ENCODE results near the gene ANTXR2. TPM values are rescaled to one million over a fixed set of nuclear protein-coding genes. Genes with fewer than 3 reads are reported as not detected.

Gene ANTXR2
- total RNA-seq, 1 donor from 2014 or later: 61.7 TPM

DNA sequence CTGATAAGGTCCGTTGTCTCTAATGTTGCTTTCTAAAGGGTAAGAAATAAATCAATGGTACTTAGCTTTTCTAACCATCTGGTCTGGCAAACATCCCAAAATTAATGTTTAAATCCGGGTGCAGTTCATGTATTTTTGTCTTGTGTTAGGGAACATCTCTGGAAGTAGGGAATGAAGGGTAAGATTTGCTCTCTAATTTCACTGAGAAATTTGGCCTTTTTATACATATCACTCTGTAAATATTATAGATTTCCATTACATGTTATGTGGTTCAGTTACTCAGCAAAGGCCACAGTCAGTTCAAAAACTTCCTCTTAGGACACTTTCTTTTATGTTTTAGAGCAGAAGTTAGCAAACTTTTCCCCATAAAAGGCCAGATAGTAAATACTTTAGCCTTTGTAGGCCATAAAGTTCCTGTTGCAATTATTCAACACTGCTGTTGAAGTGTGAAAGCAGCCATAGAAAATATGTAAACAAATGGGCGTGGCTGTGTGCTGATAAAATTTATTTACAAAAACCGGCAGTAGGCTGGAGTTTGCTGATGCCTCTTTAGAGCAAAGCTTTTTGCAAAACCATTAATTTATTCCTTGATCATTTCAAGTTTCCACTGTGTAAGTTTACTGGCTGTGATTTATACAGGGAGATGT, 218.1 kb downstream of the ANTXR2 start:
- TF ChIP-seq, protein P1, sequence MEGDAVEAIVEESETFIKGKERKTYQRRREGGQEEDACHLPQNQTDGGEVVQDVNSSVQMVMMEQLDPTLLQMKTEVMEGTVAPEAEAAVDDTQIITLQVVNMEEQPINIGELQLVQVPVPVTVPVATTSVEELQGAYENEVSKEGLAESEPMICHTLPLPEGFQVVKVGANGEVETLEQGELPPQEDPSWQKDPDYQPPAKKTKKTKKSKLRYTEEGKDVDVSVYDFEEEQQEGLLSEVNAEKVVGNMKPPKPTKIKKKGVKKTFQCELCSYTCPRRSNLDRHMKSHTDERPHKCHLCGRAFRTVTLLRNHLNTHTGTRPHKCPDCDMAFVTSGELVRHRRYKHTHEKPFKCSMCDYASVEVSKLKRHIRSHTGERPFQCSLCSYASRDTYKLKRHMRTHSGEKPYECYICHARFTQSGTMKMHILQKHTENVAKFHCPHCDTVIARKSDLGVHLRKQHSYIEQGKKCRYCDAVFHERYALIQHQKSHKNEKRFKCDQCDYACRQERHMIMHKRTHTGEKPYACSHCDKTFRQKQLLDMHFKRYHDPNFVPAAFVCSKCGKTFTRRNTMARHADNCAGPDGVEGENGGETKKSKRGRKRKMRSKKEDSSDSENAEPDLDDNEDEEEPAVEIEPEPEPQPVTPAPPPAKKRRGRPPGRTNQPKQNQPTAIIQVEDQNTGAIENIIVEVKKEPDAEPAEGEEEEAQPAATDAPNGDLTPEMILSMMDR (IDR thresholded peaks at IDR 0.05; ENCODE audit: unreplicated experiment): no peak

DNA sequence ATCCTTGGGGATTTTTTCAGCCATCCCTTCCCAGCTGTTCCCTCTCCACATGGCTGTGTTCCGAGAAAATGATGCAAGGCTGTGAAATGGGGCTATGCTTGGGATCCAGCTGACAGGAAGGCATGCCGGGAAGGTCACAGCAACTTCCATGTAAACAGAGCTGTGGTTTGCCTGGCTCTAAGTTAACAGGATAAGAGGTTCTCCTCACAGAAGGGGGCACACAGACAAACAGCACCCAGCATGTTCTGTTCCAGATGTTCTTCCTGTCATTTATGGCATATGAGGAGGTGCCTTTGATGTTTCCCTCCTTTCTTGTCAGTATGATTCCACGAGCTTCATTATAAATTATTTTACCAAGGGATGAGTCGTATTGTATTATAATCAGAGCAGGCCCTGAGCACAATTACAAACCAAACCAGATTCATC, 220.7 kb downstream of the ANTXR2 start:
- peaks cover 9% of the 10 kb centered on the region for H3K9me3 Mint-ChIP-seq
- H3K27ac Mint-ChIP-seq: no peak overlapping the region
- TF ChIP-seq, protein P1 (IDR thresholded peaks at IDR 0.05; ENCODE audit: unreplicated experiment): no peak
- peaks cover 8% of the 10 kb centered on the region for H3K4me1 Mint-ChIP-seq
- H3K27me3 Mint-ChIP-seq (ENCODE audit: low read depth): no peaks in the 10 kb centered on the region
- H3K36me3 Mint-ChIP-seq: no peaks in the 10 kb centered on the region
- no peak overlapping the region for H3K4me3 Mint-ChIP-seq
- DNase-seq (ENCODE audit: low spot score in 2 of 2, unreplicated experiment in 2 of 2): no peak

More for the DNA sequence above, 218.1 kb downstream of the ANTXR2 start:
- Mint-ChIP-seq H3K4me1 (peaks cover 8% of the 10 kb centered on the region), H3K4me3 (no peak overlapping the region), H3K27me3 (ENCODE audit: low read depth) (no peaks in the 10 kb centered on the region), H3K36me3 (no peaks in the 10 kb centered on the region), H3K9me3 (no peaks in the 10 kb centered on the region), H3K27ac (peak overlapping the region; percentile 0)
- no peak for DNase-seq (ENCODE audit: low spot score in 2 of 2, unreplicated experiment in 2 of 2)

DNA sequence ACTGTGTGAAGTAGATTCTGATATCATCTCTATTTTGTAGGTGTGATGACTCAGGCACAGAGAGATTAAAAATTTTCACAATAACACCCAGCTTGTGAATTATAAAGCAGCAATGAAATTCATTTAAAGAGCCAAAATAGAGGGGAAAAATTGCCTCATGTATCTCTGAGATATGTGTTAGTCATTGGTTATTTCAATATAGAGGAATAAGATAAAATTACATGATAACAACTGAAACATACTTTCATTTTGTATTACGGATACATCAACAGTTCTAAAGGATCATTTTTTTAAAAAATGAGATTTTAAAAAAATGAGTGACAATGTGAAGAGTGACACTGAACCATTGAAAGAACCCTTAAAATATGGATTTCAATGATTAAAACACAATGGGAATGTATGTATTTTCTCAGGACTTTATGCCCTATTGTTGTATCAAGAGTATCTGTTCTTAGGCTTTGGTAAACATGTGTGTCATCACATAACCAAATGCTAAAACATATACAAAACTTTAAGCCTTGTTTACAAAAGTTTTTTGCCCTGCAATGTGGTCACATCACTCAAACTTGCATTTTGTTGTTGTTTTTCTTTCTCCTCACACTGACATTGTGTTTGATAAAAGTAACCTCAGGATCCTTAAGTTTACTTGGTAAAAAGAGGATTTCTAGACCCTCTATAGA, 221.3 kb downstream of the ANTXR2 start:
- H3K9me3 Mint-ChIP-seq: peaks cover 9% of the 10 kb centered on the region
- H3K27ac Mint-ChIP-seq: no peak overlapping the region
- H3K4me1 Mint-ChIP-seq: peaks cover 8% of the 10 kb centered on the region
- H3K36me3 Mint-ChIP-seq: no peaks in the 10 kb centered on the region
- H3K4me3 Mint-ChIP-seq: no peak overlapping the region
- DNase-seq (ENCODE audit: low spot score in 2 of 2, unreplicated experiment in 2 of 2): no peak
- H3K27me3 Mint-ChIP-seq (ENCODE audit: low read depth): no peaks in the 10 kb centered on the region
- TF ChIP-seq, protein P1 (IDR thresholded peaks at IDR 0.05; ENCODE audit: unreplicated experiment): no peak

Other genes starting within 250 kb of the ANTXR2 start
- gene PRDM8, start 124.3 kb upstream of the ANTXR2 start, total RNA-seq: 1.6 to 2.4 TPM (median 1.7 TPM) in 3 replicates
- 0.07 to 0.09 TPM (median 0.07 TPM) in 3 replicates for gene FGF5, start 193.4 kb upstream of the ANTXR2 start, total RNA-seq

Measured in mesothelial cell of epicardium (in vitro differentiated cells).